ENCODE measurements around the gene ST3GAL2. TPM values are rescaled to one million over a fixed set of nuclear protein-coding genes. Genes with fewer than 3 reads are reported as not detected.
"Not testable (repeated sequence)": the region's sequence is repeated elsewhere in the genome, so short reads cannot be mapped to it uniquely, and the experiment has no call there.

ST3GAL2 gene
- total and polyA plus RNA-seq, 2 experiments from 2014 or later = 46.1 to 115 TPM

DNA sequence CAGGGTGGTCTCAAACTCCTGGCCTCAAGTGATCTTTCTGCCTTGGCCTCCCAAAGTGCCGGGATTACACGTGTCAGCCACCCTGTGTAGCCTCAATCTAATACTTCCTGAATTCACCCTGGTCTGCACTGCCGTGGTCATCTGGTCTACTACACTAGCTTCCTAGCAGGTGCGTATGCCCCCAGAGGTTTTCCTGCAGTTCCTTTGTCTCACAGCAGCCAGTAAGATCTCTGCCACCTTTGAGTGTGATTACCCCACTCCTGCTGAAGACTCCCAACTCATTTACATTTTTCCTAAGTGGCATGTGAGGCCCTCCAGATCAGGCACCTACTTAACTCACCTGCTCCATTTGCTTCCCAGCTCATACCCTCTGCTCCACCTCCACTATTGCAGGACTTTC is 97.3 kb downstream of the ST3GAL2 start:
- TF ChIP-seq, protein P1, sequence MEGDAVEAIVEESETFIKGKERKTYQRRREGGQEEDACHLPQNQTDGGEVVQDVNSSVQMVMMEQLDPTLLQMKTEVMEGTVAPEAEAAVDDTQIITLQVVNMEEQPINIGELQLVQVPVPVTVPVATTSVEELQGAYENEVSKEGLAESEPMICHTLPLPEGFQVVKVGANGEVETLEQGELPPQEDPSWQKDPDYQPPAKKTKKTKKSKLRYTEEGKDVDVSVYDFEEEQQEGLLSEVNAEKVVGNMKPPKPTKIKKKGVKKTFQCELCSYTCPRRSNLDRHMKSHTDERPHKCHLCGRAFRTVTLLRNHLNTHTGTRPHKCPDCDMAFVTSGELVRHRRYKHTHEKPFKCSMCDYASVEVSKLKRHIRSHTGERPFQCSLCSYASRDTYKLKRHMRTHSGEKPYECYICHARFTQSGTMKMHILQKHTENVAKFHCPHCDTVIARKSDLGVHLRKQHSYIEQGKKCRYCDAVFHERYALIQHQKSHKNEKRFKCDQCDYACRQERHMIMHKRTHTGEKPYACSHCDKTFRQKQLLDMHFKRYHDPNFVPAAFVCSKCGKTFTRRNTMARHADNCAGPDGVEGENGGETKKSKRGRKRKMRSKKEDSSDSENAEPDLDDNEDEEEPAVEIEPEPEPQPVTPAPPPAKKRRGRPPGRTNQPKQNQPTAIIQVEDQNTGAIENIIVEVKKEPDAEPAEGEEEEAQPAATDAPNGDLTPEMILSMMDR (IDR thresholded peaks at IDR 0.05; ENCODE audit: low read depth, low read length) = no peak
- no peaks in the 10 kb centered on the region for H3K36me3 ChIP-seq
- peak overlapping the region; percentile 89 for H3K27ac ChIP-seq
- H3K4me3 ChIP-seq = no peak overlapping the region
- DNase-seq (ENCODE audit: low read depth in 1 of 2, low spot score in 1 of 2) = no peak
- no peaks in the 10 kb centered on the region for H3K27me3 ChIP-seq
- H3K9me3 ChIP-seq (ENCODE audit: low read depth) = no peaks in the 10 kb centered on the region
- peaks cover 8% of the 10 kb centered on the region for H3K4me1 ChIP-seq (ENCODE audit: low read depth)

DNA sequence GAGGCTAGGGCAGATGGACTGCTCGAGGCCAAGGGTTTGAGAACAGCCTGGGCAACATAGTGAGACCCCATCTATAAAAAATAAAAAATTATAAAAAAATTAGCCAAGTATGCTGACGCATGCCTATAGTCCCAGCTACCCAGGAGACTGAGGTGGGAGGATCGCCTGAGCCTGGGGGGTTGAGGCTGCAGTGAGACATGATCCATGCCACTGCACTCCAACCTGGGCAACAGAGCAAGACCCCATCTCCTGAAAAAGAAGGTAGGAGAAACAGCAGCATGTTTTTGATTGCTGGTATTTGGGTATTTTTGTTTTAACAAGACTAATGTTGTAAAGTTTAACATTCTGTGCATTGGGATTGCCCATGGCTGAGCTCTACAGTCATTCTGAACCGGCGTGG is 101.1 kb downstream of the ST3GAL2 start:
- Histone ChIP-seq H3K4me3 (no peak overlapping the region), H3K27ac (no peak overlapping the region), H3K27me3 (no peaks in the 10 kb centered on the region), H3K9me3 (ENCODE audit: low read depth) (no peaks in the 10 kb centered on the region), H3K36me3 (no peaks in the 10 kb centered on the region), H3K4me1 (ENCODE audit: low read depth) (peaks cover 8% of the 10 kb centered on the region)
- TF ChIP-seq, protein P1 (IDR thresholded peaks at IDR 0.05; ENCODE audit: low read depth, low read length) = no peak
- no peak for DNase-seq (ENCODE audit: low read depth in 1 of 2, low spot score in 1 of 2)

DNA sequence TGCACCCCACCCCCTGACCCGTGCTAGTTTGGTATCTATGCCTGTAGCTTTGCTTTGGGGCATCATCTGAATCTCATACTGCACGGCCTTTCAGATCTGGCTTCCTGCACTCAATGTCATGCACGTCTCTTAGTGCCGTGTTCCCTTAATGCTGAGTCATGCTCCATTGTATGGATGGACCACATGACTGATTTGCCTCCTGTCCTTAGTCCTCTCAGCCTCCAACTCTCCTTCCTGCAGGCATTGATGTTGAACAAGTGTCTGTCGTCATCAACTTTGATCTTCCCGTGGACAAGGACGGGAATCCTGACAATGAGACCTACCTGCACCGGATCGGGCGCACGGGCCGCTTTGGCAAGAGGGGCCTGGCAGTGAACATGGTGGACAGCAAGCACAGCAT is 106.2 kb downstream of the ST3GAL2 start:
- H3K4me1 ChIP-seq (ENCODE audit: low read depth); H3K36me3 ChIP-seq; H3K27me3 ChIP-seq; H3K9me3 ChIP-seq (ENCODE audit: low read depth); H3K4me3 ChIP-seq; H3K27ac ChIP-seq: not testable (repeated sequence)
- peak in 1 of 2 donors; percentile 15 for DNase-seq (ENCODE audit: low read depth in 1 of 2, low spot score in 1 of 2)

DNA sequence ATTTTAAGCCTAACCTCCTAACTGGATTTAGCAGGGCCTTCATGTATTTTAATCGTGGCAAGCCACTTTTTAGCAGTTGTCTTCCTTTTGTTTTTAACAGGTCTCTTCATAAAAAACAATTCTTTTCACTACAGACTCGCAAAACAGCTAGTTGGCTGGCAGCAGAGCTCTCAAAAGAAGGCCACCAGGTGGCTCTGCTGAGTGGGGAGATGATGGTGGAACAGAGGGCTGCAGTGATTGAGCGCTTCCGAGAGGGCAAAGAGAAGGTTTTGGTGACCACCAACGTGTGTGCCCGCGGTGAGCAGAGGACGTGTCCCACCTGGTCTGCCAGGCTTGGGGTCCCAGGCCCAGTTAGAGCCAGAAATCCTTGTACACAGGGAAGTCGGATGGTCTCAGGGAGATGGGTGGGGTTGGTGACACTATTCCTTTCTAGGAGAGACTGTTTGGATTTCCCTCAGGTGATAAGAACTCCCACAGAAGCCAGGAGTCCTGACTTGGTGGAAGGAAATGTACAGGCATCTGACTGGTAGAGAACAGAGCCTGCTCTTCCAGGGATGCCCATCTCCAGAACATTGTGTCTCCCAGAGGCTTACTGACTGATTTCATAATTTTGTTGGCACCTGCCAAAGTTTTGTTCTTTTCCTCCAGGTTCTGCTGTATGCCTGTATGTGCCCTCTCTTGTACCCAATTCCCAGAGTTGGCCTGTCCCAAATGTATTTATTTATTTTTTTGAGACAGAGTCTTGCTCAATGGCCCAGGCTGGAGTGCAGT is 107.1 kb downstream of the ST3GAL2 start:
- Histone ChIP-seq H3K27ac (no peak overlapping the region), H3K4me3 (no peak overlapping the region), H3K4me1 (ENCODE audit: low read depth) (no peaks in the 10 kb centered on the region), H3K36me3 (peaks cover 7% of the 10 kb centered on the region), H3K27me3 (no peaks in the 10 kb centered on the region), H3K9me3 (ENCODE audit: low read depth) (no peaks in the 10 kb centered on the region)
- TF ChIP-seq, protein P1 (IDR thresholded peaks at IDR 0.05; ENCODE audit: low read depth, low read length) = peak; percentile 56
- DNase-seq (ENCODE audit: low read depth in 1 of 2, low spot score in 1 of 2) = peak; percentile 9 to 16

DNA sequence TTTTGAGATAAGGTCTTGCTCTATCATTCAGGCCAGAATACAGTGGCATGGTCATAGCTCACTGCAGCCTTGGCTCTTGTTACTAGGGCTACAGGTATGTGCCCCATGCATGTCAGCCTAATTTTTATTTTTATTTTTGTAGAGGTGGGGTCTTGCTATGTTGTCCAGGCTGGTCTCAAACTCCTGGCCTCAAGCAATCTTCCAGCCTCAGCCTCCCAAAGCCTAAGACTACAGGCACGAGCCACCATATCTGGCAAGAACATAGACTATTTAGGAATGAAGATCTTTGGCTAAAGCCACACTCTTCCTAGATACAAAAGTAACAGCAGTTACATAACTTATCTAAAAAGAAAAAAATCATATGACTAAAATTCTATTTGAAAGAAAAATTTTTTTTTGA is 107.8 kb downstream of the ST3GAL2 start:
- Histone ChIP-seq H3K27ac (no peak overlapping the region), H3K4me1 (ENCODE audit: low read depth) (no peaks in the 10 kb centered on the region), H3K27me3 (no peaks in the 10 kb centered on the region), H3K36me3 (peaks cover 7% of the 10 kb centered on the region), H3K9me3 (ENCODE audit: low read depth) (no peaks in the 10 kb centered on the region), H3K4me3 (no peak overlapping the region)
- no peak for DNase-seq (ENCODE audit: low read depth in 1 of 2, low spot score in 1 of 2)
- TF ChIP-seq, protein P1 (IDR thresholded peaks at IDR 0.05; ENCODE audit: low read depth, low read length) = no peak

Other genes with a start within 250 kb of the ST3GAL2 start
- gene EXOSC6, start 187.2 kb downstream of the ST3GAL2 start, total RNA-seq = 25.2 and 26.8 TPM in 2 replicates
- 24.6 and 38.0 TPM in 2 replicates for gene EXOSC6, start 187.2 kb downstream of the ST3GAL2 start, polyA plus RNA-seq
- gene AARS1, start 149.6 kb downstream of the ST3GAL2 start, total RNA-seq = 74.6 and 81.4 TPM in 2 replicates
- gene AARS1, start 149.6 kb downstream of the ST3GAL2 start, polyA plus RNA-seq = 102 and 114 TPM in 2 replicates
- gene DDX19B, start 139.9 kb downstream of the ST3GAL2 start, total RNA-seq = 40.1 and 40.2 TPM in 2 replicates
- 39.7 and 55.5 TPM in 2 replicates for gene DDX19B, start 139.9 kb downstream of the ST3GAL2 start, polyA plus RNA-seq
- 67.5 and 69.8 TPM in 2 replicates for gene DDX19A, start 92.2 kb downstream of the ST3GAL2 start, total RNA-seq
- 54.3 and 63.6 TPM in 2 replicates for gene DDX19A, start 92.2 kb downstream of the ST3GAL2 start, polyA plus RNA-seq
- gene FCSK, start 15.5 kb upstream of the ST3GAL2 start, total RNA-seq = 13.8 and 22.5 TPM in 2 replicates
- 10.2 and 12.0 TPM in 2 replicates for gene FCSK, start 15.5 kb upstream of the ST3GAL2 start, polyA plus RNA-seq
- gene COG4, start 84.5 kb upstream of the ST3GAL2 start, total RNA-seq = 77.3 and 82.0 TPM in 2 replicates
- 67.6 and 86.6 TPM in 2 replicates for gene COG4, start 84.5 kb upstream of the ST3GAL2 start, polyA plus RNA-seq
- 95.4 and 178 TPM in 2 replicates for gene SF3B3, start 84.7 kb upstream of the ST3GAL2 start, total RNA-seq
- gene SF3B3, start 84.7 kb upstream of the ST3GAL2 start, polyA plus RNA-seq = 203 and 250 TPM in 2 replicates
- not detected in 2 replicates for gene IL34, start 207.5 kb upstream of the ST3GAL2 start, total RNA-seq
- gene IL34, start 207.5 kb upstream of the ST3GAL2 start, polyA plus RNA-seq = 0.10 TPM in 1 of 2 replicates, not detected in the other
- gene MTSS2, start 247.0 kb upstream of the ST3GAL2 start, total RNA-seq = 47.2 and 82.3 TPM in 2 replicates
- gene MTSS2, start 247.0 kb upstream of the ST3GAL2 start, polyA plus RNA-seq = 12.4 and 22.7 TPM in 2 replicates